Body of pancreas (tissue), 4 donors: Measurements from ENCODE around the gene GTF2IRD1.
"Not testable (repeated sequence)": the region's sequence is repeated elsewhere in the genome, so short reads cannot be mapped to it uniquely, and the experiment has no call there.

Source experiments
- POLR2A ChIP-seq, 3 donors: fragments of 450-650 bp; IDR thresholded peaks; one replicate each; pipeline ENCODE4 v1.6.1; 2016; ENCODE audit warnings: antibody characterized with exemption in 3 of 3, mild to moderate bottlenecking in 2 of 3
- TF ChIP-seq, protein P1 (sequence below), 7 experiments: fragments of 450-650 bp in 4 of 7; fragments of 200-600 bp in 3 of 7; sonication (generic) in 3 of 7; IDR thresholded peaks; one replicate each; pipeline ENCODE4 v1.5.1; 2016 to 2019; ENCODE audit warnings: antibody characterized with exemption in 7 of 7

DNA sequence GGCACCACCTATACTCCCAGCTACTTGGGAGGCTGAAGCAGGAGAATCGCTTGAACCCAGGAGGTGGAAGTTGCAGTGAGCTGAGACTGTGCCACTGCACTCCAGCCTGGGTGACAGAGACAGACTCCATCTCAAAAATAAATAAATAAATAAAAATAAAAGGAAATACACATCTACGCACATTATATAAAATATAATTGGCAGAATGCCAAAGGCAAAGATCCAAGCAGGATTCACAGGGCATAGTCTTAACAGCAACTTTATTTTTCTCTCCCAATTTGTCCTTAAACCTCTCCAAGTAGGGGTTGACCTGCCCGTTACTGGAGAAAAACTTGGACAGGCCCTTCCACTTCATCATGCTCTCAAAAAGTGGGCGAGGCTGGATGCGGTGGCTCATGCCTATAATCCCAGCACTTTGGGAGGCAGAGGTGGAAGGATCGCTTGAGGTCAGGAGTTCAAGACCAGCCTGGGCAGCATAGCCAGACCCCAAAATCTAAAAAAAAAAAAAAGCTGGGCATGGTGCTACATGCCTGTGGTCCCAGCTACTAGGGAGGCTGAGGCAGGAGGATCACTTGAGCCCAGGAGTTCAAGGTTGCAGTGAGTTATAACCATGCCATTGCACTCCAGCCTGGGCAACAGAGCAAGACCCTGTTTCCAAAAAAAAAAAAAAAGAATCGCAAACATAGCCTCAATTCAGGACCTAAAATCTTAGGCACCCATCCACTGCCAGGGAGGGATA is 38.9 kb upstream of the GTF2IRD1 start:
- TF ChIP-seq, protein P1, sequence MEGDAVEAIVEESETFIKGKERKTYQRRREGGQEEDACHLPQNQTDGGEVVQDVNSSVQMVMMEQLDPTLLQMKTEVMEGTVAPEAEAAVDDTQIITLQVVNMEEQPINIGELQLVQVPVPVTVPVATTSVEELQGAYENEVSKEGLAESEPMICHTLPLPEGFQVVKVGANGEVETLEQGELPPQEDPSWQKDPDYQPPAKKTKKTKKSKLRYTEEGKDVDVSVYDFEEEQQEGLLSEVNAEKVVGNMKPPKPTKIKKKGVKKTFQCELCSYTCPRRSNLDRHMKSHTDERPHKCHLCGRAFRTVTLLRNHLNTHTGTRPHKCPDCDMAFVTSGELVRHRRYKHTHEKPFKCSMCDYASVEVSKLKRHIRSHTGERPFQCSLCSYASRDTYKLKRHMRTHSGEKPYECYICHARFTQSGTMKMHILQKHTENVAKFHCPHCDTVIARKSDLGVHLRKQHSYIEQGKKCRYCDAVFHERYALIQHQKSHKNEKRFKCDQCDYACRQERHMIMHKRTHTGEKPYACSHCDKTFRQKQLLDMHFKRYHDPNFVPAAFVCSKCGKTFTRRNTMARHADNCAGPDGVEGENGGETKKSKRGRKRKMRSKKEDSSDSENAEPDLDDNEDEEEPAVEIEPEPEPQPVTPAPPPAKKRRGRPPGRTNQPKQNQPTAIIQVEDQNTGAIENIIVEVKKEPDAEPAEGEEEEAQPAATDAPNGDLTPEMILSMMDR (IDR thresholded peaks at IDR 0.05) = not testable (repeated sequence)
- TF ChIP-seq POLR2A (IDR thresholded peaks at IDR 0.05) = not testable (repeated sequence)
